HUES64 (cell line): ENCODE data around the gene INPP4B.

Experiments used
- H3K27ac ChIP-seq: 2 replicates; pipeline ENCODE4 v1.7.0; 2013; ENCODE audit warnings: low read depth, low read length, inconsistent platforms
- H3K27me3 ChIP-seq: 2 replicates; pipeline ENCODE4 v1.6.1; 2013; ENCODE audit warnings: mild to moderate bottlenecking, low read length; ENCODE audit not compliant: insufficient read depth
- H3K36me3 ChIP-seq: 2 replicates; pipeline ENCODE4 v1.6.1; 2013; ENCODE audit warnings: mild to moderate bottlenecking, low read length; ENCODE audit not compliant: insufficient read depth
- H3K4me1 ChIP-seq: 2 replicates; pipeline ENCODE4 v1.6.1; 2013; ENCODE audit warnings: mild to moderate bottlenecking, low read length, moderate library complexity; ENCODE audit not compliant: insufficient read depth
- H3K4me3 ChIP-seq: 2 replicates; pipeline ENCODE4 v1.5.1; 2013; ENCODE audit warnings: mild to moderate bottlenecking, low read length, moderate library complexity
- H3K9ac ChIP-seq: 2 replicates; pipeline ENCODE4 v1.6.1; 2013; ENCODE audit warnings: mild to moderate bottlenecking, low read depth, low read length
- H3K9me3 ChIP-seq: 2 replicates; pipeline ENCODE4 v1.6.1; 2013; ENCODE audit warnings: low read depth, low read length; ENCODE audit not compliant: insufficient read depth
- WGBS: fragments of 150-250, 120-280 bp; methylation state at CpG from one replicate; pipeline ENCODE4 v1.1.7; 2013; ENCODE audit warnings: missing lambda C conversion rate; 5-methylcytosine and 5-hydroxymethylcytosine counted together

The INPP4B gene

GRCh38 chr4:142161086-142161485 lies 685.0 kb downstream of the INPP4B start:
- 94% methylated on average over 3 of the region's 3 CpGs for WGBS
- Histone ChIP-seq H3K4me3 (no peak overlapping the region), H3K4me1 (no peaks in the 10 kb centered on the region), H3K9ac (no peak overlapping the region), H3K27me3 (no peaks in the 10 kb centered on the region), H3K27ac (no peak overlapping the region), H3K9me3 (no peaks in the 10 kb centered on the region), H3K36me3 (no peaks in the 10 kb centered on the region)

- H3K27me3 ChIP-seq: no peaks in the 10 kb centered on the region
- no peaks in the 10 kb centered on the region for H3K9me3 ChIP-seq
- no peaks in the 10 kb centered on the region for H3K4me1 ChIP-seq
- H3K36me3 ChIP-seq: no peaks in the 10 kb centered on the region
- H3K9ac ChIP-seq: no peak overlapping the region
- 100% methylated on average over 2 of the region's 2 CpGs for WGBS
- no peak overlapping the region for H3K4me3 ChIP-seq
- H3K27ac ChIP-seq: no peak overlapping the region
Measured at GRCh38 chr4:142160509-142160908, 685.6 kb downstream of the INPP4B start.

- Histone ChIP-seq H3K27ac (no peak overlapping the region), H3K4me3 (no peak overlapping the region), H3K4me1 (no peaks in the 10 kb centered on the region), H3K9me3 (no peaks in the 10 kb centered on the region), H3K27me3 (no peaks in the 10 kb centered on the region), H3K36me3 (no peaks in the 10 kb centered on the region), H3K9ac (no peak overlapping the region)
- 98% methylated on average over 2 of the region's 2 CpGs for WGBS
Measured at GRCh38 chr4:142158980-142159379, 687.1 kb downstream of the INPP4B start.

- H3K27ac ChIP-seq: no peak overlapping the region
- no peaks in the 10 kb centered on the region for H3K4me1 ChIP-seq
- H3K36me3 ChIP-seq: no peaks in the 10 kb centered on the region
- H3K27me3 ChIP-seq: no peaks in the 10 kb centered on the region
- no peak overlapping the region for H3K4me3 ChIP-seq
- H3K9ac ChIP-seq: no peak overlapping the region
- H3K9me3 ChIP-seq: no peaks in the 10 kb centered on the region
Measured at GRCh38 chr4:142156256-142156655, 689.8 kb downstream of the INPP4B start.

GRCh38 chr4:142155347-142155746 lies 690.8 kb downstream of the INPP4B start:
- Histone ChIP-seq H3K27ac (no peak overlapping the region), H3K27me3 (no peaks in the 10 kb centered on the region)
- WGBS: 94% methylated on average over 2 of the region's 2 CpGs

GRCh38 chr4:142150483-142150882 lies 695.6 kb downstream of the INPP4B start:
- no peak overlapping the region for H3K27ac ChIP-seq
- no peaks in the 10 kb centered on the region for H3K9me3 ChIP-seq
- H3K4me3 ChIP-seq: no peak overlapping the region
- no peak overlapping the region for H3K9ac ChIP-seq
- H3K4me1 ChIP-seq: no peaks in the 10 kb centered on the region
- H3K36me3 ChIP-seq: no peaks in the 10 kb centered on the region
- no peaks in the 10 kb centered on the region for H3K27me3 ChIP-seq
- 95% methylated on average over 3 of the region's 3 CpGs for WGBS

More at GRCh38 chr4:142155347-142155746, 690.8 kb downstream of the INPP4B start:
- H3K4me3 ChIP-seq: no peak overlapping the region
- H3K9ac ChIP-seq: no peak overlapping the region
- no peaks in the 10 kb centered on the region for H3K36me3 ChIP-seq
- H3K9me3 ChIP-seq: no peaks in the 10 kb centered on the region
- H3K4me1 ChIP-seq: no peaks in the 10 kb centered on the region

GRCh38 chr4:142144813-142145212 lies 701.3 kb downstream of the INPP4B start:
- Histone ChIP-seq H3K9me3 (no peaks in the 10 kb centered on the region), H3K36me3 (no peaks in the 10 kb centered on the region), H3K4me1 (no peaks in the 10 kb centered on the region), H3K27ac (no peak overlapping the region), H3K4me3 (no peak overlapping the region), H3K27me3 (no peaks in the 10 kb centered on the region), H3K9ac (no peak overlapping the region)
- WGBS: 80% methylated on average over 1 of the region's 1 CpG

- Histone ChIP-seq H3K27me3 (no peaks in the 10 kb centered on the region), H3K4me3 (no peak overlapping the region), H3K27ac (no peak overlapping the region), H3K4me1 (no peaks in the 10 kb centered on the region), H3K36me3 (no peaks in the 10 kb centered on the region), H3K9me3 (no peaks in the 10 kb centered on the region), H3K9ac (no peak overlapping the region)
- 47% methylated on average over 2 of the region's 2 CpGs for WGBS
Measured at GRCh38 chr4:142142366-142143054, 703.6 kb downstream of the INPP4B start.

GRCh38 chr4:142141224-142141623 lies 704.9 kb downstream of the INPP4B start:
- 87% methylated on average over 2 of the region's 2 CpGs for WGBS
- no peaks in the 10 kb centered on the region for H3K27me3 ChIP-seq
- no peaks in the 10 kb centered on the region for H3K36me3 ChIP-seq
- H3K9me3 ChIP-seq: no peaks in the 10 kb centered on the region
- H3K4me3 ChIP-seq: no peak overlapping the region
- no peaks in the 10 kb centered on the region for H3K4me1 ChIP-seq
- no peak overlapping the region for H3K9ac ChIP-seq
- H3K27ac ChIP-seq: no peak overlapping the region

GRCh38 chr4:142130666-142131065 lies 715.4 kb downstream of the INPP4B start:
- Histone ChIP-seq H3K9ac (no peak overlapping the region), H3K36me3 (no peaks in the 10 kb centered on the region), H3K27ac (no peak overlapping the region), H3K4me3 (no peak overlapping the region), H3K27me3 (no peaks in the 10 kb centered on the region), H3K9me3 (no peaks in the 10 kb centered on the region), H3K4me1 (no peaks in the 10 kb centered on the region)
- WGBS: 81% methylated on average over 1 of the region's 1 CpG

GRCh38 chr4:142129931-142130330 lies 716.2 kb downstream of the INPP4B start:
- H3K9me3 ChIP-seq: no peaks in the 10 kb centered on the region
- H3K9ac ChIP-seq: no peak overlapping the region
- no peaks in the 10 kb centered on the region for H3K4me1 ChIP-seq
- WGBS: 95% methylated on average over 1 of the region's 1 CpG
- H3K27ac ChIP-seq: no peak overlapping the region
- no peak overlapping the region for H3K4me3 ChIP-seq
- H3K27me3 ChIP-seq: no peaks in the 10 kb centered on the region
- H3K36me3 ChIP-seq: no peaks in the 10 kb centered on the region

- Histone ChIP-seq H3K36me3 (no peaks in the 10 kb centered on the region), H3K9ac (no peak overlapping the region), H3K4me1 (no peaks in the 10 kb centered on the region), H3K9me3 (no peaks in the 10 kb centered on the region), H3K27me3 (no peaks in the 10 kb centered on the region), H3K27ac (no peak overlapping the region), H3K4me3 (no peak overlapping the region)
- WGBS: 88% methylated on average over 3 of the region's 3 CpGs
Measured at GRCh38 chr4:142129473-142129872, 716.6 kb downstream of the INPP4B start.
